ENCODE results near the gene GPC6.

GRCh38 chr13:94195715-94196114 lies 969.1 kb downstream of the GPC6 start:
- TF ChIP-seq GATA2 (IDR thresholded peaks at IDR 0.05; ENCODE audit: low read depth, low read length) (no peak), GATA3 (IDR thresholded peaks at IDR 0.05; ENCODE audit: low read depth, low read length) (no peak)

All from SH-SY5Y (cell line).